ENCODE data around the gene OLFML2A. TPM values are rescaled to one million over a fixed set of nuclear protein-coding genes. Genes with fewer than 3 reads are reported as not detected.
A peak's percentile ranks its signal among the peaks of the same experiment; 100 is the strongest.

OLFML2A gene
- total and polyA plus RNA-seq, 2 of the 13 experiments (the other 11 are each of a cell fraction or from before 2014, with no cell fraction given), result 0.01 to 0.02 TPM

GRCh38 chr9:124834591-124834990 lies 57.7 kb downstream of the OLFML2A start:
- peak overlapping the region; percentile 75 for H3K4me2 ChIP-seq (ENCODE audit: low read depth, low read length)
- peak overlapping the region in 2 of 3 experiments; percentile 25 to 67; a peak in 4 of 6 replicates for H3K4me3 ChIP-seq (replicated peaks in 1 of 3; ENCODE audit: insufficient read depth in 1 of 3, low read depth in 2 of 3, low read length in 3 of 3)
- TF ChIP-seq ZNF335 (CRISPR knock-in tag; IDR thresholded peaks at IDR 0.05) (no peak), ZSCAN21 (CRISPR knock-in tag; IDR thresholded peaks at IDR 0.05; ENCODE audit: borderline replicate concordance) (no peak), ZHX2 (IDR thresholded peaks at IDR 0.05; ENCODE audit: low read depth) (no peak), ZHX2 (CRISPR knock-in tag; IDR thresholded peaks at IDR 0.05; ENCODE audit: borderline replicate concordance) (no peak), BCLAF1 (IDR thresholded peaks at IDR 0.05) (no peak), ZFX (CRISPR knock-in tag; IDR thresholded peaks at IDR 0.05; ENCODE audit: low read depth) (peak; percentile 34; the same call in 1 of the 2 replicates), IKZF1 (IDR thresholded peaks at IDR 0.05) (no peak), BCL3 (CRISPR knock-in tag; IDR thresholded peaks at IDR 0.05) (0 out of 2 replicates have a peak, but pooled peaks have one; percentile 16), LCORL (IDR thresholded peaks at IDR 0.05) (no peak), LCORL (CRISPR knock-in tag; IDR thresholded peaks at IDR 0.05) (no peak), TBX2 (CRISPR knock-in tag; IDR thresholded peaks at IDR 0.05; ENCODE audit: borderline replicate concordance) (peak; percentile 39; the same call in 1 of the 2 replicates), MAFF (IDR thresholded peaks at IDR 0.05; ENCODE audit: low read depth, low read length) (no peak), ZNF234 (CRISPR knock-in tag; conservative IDR thresholded peaks at IDR 0.05) (no peak), SALL2 (CRISPR knock-in tag; IDR thresholded peaks at IDR 0.05) (no peak), KDM5B (CRISPR knock-in tag; IDR thresholded peaks at IDR 0.05; ENCODE audit: borderline replicate concordance) (0 out of 2 replicates have a peak, but pooled peaks have one; percentile 42), HNRNPL (IDR thresholded peaks at IDR 0.05; ENCODE audit: low read depth, low read length) (0 out of 2 replicates have a peak, but pooled peaks have one; percentile 29)

More at GRCh38 chr9:124834591-124834990, 57.7 kb downstream of the OLFML2A start:
- H3K9ac ChIP-seq (ENCODE audit: insufficient read depth, low read depth, low read length), result peak overlapping the region; percentile 25
- POLR2A ChIA-PET, result interaction anchor here (1.1 to 1.3 kb wide), 2 partner anchors 16 to 23 kb away, joined by 3 read pairs; no protein-coding TSS in a partner anchor
- CTCF ChIA-PET (ENCODE audit: low intra/inter-chr PET ratio, low total read pairs), result no interaction called here
- ATAC-seq (peak; percentile 59), DNase-seq (ENCODE audit: low spot score) (no peak), FAIRE-seq (no peak)
- no peaks in the 10 kb centered on the region for H4K20me1 ChIP-seq (ENCODE audit: insufficient read depth, low read length)
- no peak overlapping the region for H2AFZ ChIP-seq (ENCODE audit: low read length)
- peaks cover 45% of the 10 kb centered on the region for H3K4me1 ChIP-seq (ENCODE audit: insufficient read depth, low read length)
- H3K9me3 ChIP-seq (ENCODE audit: low read length), result no peaks in the 10 kb centered on the region
- no peaks in the 10 kb centered on the region for H3K79me2 ChIP-seq (ENCODE audit: insufficient read depth, low read length)
- WGBS (ENCODE audit: low lambda C conversion rate), result 17% methylated on average over 2 of the region's 7 CpGs
- H3K36me3 ChIP-seq (replicated peaks in 1 of 2; ENCODE audit: control insufficient read depth in 1 of 2, insufficient read depth in 2 of 2, low read length in 2 of 2), result no peaks in the 10 kb centered on the region
- BruUV-seq (replicated peaks), result no TSS peak
- in situ Hi-C loops (cut with HindIII; ENCODE audit: extremely low pct_ligation_motif_present, low pct_unique_long_range_greater_than_20kb), result no loop called here
- H3K27me3 ChIP-seq (ENCODE audit: control insufficient read depth in 1 of 2, insufficient read depth in 2 of 2, low read length in 2 of 2), result peaks cover 3 to 21% of the 10 kb centered on the region in 2 experiments; a peak in 4 of 5 replicates
- intact Hi-C loops (cut with micrococcal nuclease; ENCODE audit: unreplicated experiment), result no loop called here
- H3K27ac ChIP-seq (ENCODE audit: extremely low read length, insufficient read depth, low read length), result no peak overlapping the region

All from HepG2 (cell line).